Ovary (tissue), 9 donors: ENCODE results near the gene PI4K2A. TPM values are rescaled to one million over a fixed set of nuclear protein-coding genes. Genes with fewer than 3 reads are reported as not detected.
"Not testable (repeated sequence)": the region's sequence is repeated elsewhere in the genome, so short reads cannot be mapped to it uniquely, and the experiment has no call there.

Source experiments
- DNase-seq, 5 donors: peaks; one replicate each; pipeline ENCODE4 v3.0.0-alpha.2; 2019 to 2020
- H3K27ac ChIP-seq, 2 donors: fragments of 200-600 bp; one replicate each; pipeline versions ENCODE4 v1.5.1 to v1.8.0; 2019 to 2022
- H3K27me3 ChIP-seq: fragments of 200-600 bp; one replicate; pipeline ENCODE4 v1.8.0; 2022
- H3K36me3 ChIP-seq: fragments of 200-600 bp; sonication (generic); one replicate; pipeline ENCODE4 v1.5.1; 2019
- H3K4me1 ChIP-seq: one replicate; pipeline ENCODE4 v1.8.1; 2013; ENCODE audit warnings: mild to moderate bottlenecking, moderate library complexity; ENCODE audit not compliant: insufficient read depth
- H3K4me3 ChIP-seq: fragments of 200-600 bp; sonication (generic); one replicate; pipeline ENCODE4 v1.5.1; 2017
- H3K9me3 ChIP-seq, 2 donors: fragments of 200-600 bp in 1 of 2; sonication (generic) in 1 of 2; one replicate each; pipeline versions ENCODE4 v1.5.1 to v1.8.1; 2013 to 2019; ENCODE audit warnings: mild to moderate bottlenecking in 1 of 2, moderate library complexity in 1 of 2
- EP300 ChIP-seq: sonication (generic); formaldehyde crosslinking; IDR thresholded peaks from one replicate; pipeline ENCODE4 v1.6.1; 2017; ENCODE audit warnings: antibody characterized with exemption
- POLR2A ChIP-seq: fragments of 450-650 bp; IDR thresholded peaks from one replicate; pipeline ENCODE4 v1.6.1; 2017; ENCODE audit warnings: antibody characterized with exemption, mild to moderate bottlenecking, moderate library complexity
- WGBS, 3 donors: extraction: QIAGEN DNeasy Blood & Tissue Kit in 1 of 3; methylation state at CpG; one replicate each; pipeline versions ENCODE4 v1.1.5 to v1.1.7; 2013 to 2017; 5-methylcytosine and 5-hydroxymethylcytosine counted together
- intact Hi-C, 4 donors: fragments of 100-400 bp; cut with DNase I; formaldehyde crosslinking; loops; one replicate each; pipeline versions ENCODE4 v1.11.0 to v1.15.1; 2022 to 2023
- polyA plus RNA-seq, 2 donors: library from polyadenylated mRNA; stranded (reverse); fragments of 200-250 nt in 1 of 2; fragments of 350-450 nt in 1 of 2; fragmentation: Illumina TruSeq in 1 of 2; extraction: RNeasy Lipid Tissue Mini Kit (QIAGEN cat#74804) in 1 of 2; gene quantifications; one replicate each; pipeline ENCODE4 v1.2.3, GENCODE V29; 2013 to 2014
- total RNA-seq, 7 donors: library from RNA; depleted of rRNA in 2 of 7; stranded (reverse); fragments of >200 nt in 2 of 7; fragmentation: NEBNext Ultra II Directional in 3 of 7; extraction: Animal tissue kit (Norgen Biotek cat#: 25700) in 3 of 7; gene quantifications; one replicate each; pipeline versions ENCODE4 v1.1.0 to v1.2.4, GENCODE V29; 2016 to 2023
- TF ChIP-seq, protein P1 (sequence below), 3 donors: fragments of 450-650 bp in 2 of 3; fragments of 200-600 bp in 1 of 3; IDR thresholded peaks; one replicate each; pipeline versions ENCODE4 v1.5.1 to v1.8.0; 2016 to 2022; ENCODE audit warnings: antibody characterized with exemption in 3 of 3, mild to moderate bottlenecking in 1 of 3
- donor health status: DM: no; HTN: no; CAD: no; lungs with moderate emphysema.
- donor health status: DM: no; HTN: no; CAD: no.
- donor health status: Bipolar disorder and iron deficiency.
- donor health status: DM: yes; HTN: yes; CAD: no.
- donor health status: DM: no; HTN: no; CAD: no.
- donor health status: DM: yes; HTN: yes; CAD: no.

Gene PI4K2A
- total and polyA plus RNA-seq, 9 donors = 10.8 to 23.8 (median 12.6) TPM

DNA sequence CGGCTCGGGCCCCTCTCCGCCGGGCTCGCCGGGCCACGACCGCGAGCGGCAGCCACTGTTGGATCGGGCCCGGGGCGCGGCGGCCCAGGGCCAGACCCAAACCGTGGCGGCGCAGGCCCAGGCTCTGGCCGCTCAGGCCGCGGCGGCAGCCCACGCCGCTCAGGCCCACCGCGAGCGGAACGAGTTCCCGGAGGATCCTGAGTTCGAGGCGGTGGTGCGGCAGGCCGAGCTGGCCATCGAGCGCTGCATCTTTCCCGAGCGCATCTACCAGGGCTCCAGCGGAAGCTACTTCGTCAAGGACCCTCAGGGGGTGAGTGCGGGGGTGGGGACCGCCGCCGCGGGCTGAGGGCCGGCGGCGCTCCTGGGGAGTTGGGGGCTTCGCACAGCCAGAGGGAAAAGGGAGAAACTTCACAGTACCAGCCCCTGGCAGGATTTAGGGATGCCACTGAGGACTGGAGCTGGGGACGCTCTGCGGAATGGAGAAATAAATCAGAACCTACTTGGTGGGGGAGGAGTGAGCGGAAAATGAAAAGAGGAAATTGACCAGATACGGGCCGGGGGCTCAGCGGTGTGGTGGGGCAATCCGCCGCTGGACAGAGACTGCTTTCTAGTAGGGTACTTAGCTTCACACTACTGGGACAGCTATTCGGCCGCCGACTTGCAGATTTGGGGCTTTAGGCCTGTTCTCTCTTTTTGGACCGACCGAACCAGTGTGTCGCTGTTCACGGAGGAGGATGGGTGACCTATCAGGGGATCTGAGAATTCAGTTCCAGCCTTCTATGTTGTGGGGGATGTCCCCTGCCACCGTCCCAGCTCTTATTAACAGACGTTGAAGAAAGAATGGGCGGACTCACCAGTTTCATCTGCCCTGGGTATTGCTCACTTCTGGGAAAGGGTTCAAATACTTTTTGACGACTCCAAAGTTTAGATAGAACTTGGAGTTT, 669 bp downstream of the PI4K2A start:
- H3K27ac ChIP-seq = peak overlapping the region; percentile 70 to 79
- TF ChIP-seq POLR2A = no peak
- TF ChIP-seq, protein P1, sequence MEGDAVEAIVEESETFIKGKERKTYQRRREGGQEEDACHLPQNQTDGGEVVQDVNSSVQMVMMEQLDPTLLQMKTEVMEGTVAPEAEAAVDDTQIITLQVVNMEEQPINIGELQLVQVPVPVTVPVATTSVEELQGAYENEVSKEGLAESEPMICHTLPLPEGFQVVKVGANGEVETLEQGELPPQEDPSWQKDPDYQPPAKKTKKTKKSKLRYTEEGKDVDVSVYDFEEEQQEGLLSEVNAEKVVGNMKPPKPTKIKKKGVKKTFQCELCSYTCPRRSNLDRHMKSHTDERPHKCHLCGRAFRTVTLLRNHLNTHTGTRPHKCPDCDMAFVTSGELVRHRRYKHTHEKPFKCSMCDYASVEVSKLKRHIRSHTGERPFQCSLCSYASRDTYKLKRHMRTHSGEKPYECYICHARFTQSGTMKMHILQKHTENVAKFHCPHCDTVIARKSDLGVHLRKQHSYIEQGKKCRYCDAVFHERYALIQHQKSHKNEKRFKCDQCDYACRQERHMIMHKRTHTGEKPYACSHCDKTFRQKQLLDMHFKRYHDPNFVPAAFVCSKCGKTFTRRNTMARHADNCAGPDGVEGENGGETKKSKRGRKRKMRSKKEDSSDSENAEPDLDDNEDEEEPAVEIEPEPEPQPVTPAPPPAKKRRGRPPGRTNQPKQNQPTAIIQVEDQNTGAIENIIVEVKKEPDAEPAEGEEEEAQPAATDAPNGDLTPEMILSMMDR (IDR thresholded peaks at IDR 0.05) = no peak
- no peak for TF ChIP-seq EP300
- H3K36me3 ChIP-seq = no peaks in the 10 kb centered on the region
- DNase-seq = peak; percentile 20 to 55 (median 33)
- H3K27me3 ChIP-seq = no peaks in the 10 kb centered on the region
- peak overlapping the region; percentile 70 for H3K4me3 ChIP-seq
- intact Hi-C loops = no loop called here
- WGBS, 3 donors = 0 to 1% (median 0%) methylated on average over 56 to 67 of the region's 67 CpGs
- no peaks in the 10 kb centered on the region for H3K9me3 ChIP-seq
- H3K4me1 ChIP-seq = peaks cover 6% of the 10 kb centered on the region

DNA sequence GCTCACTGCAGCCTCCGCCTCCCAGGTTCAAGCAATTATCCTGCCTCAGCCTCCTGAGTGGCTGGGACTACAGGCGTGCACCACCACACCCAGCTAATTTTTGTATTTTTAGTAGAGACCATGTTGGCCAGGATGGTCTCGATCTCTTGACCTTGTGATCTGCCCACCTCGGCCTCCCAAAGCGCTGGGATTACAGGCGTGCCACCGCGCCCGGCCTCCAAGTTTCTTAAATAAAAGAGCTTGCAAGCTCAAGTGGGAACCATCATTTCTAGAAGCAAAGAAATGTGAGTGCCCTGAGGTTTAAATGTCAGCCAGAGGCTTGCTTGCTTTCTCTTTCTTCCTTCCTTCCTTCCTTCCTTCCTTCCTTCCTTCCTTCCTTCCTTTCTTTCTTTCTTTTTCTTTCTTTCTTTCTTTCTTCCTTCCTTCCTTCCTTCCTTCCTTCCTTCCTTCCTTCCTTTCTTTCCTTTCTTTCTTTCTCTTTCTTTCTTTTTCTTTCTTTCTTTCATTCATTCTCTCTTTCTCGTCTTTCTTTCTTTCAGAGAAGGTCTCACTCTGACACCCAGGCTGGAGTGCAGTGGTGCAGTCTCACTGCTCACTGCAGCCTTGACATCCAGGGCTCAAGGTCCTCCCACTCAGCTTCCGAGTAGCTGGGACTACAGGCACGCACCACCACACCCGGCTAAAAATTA, 2.1 kb downstream of the PI4K2A start:
- H3K4me3 ChIP-seq, H3K27ac ChIP-seq: not testable (repeated sequence)

GRCh38 chr10:97643441-97643985, 3.0 kb downstream of the PI4K2A start:
- intact Hi-C loops = no loop called here
- H3K4me3 ChIP-seq = no peak overlapping the region
- 94 to 96% (median 95%) methylated on average over 4 of the region's 4 CpGs for WGBS, 3 donors
- TF ChIP-seq, protein P1 (IDR thresholded peaks at IDR 0.05) = no peak
- TF ChIP-seq EP300 (no peak), POLR2A (no peak)
- H3K27ac ChIP-seq = no peak overlapping the region
- H3K9me3 ChIP-seq = no peaks in the 10 kb centered on the region
- DNase-seq = no peak
- peaks cover 6% of the 10 kb centered on the region for H3K4me1 ChIP-seq
- no peaks in the 10 kb centered on the region for H3K36me3 ChIP-seq
- H3K27me3 ChIP-seq = no peaks in the 10 kb centered on the region

More for the DNA sequence above, 2.1 kb downstream of the PI4K2A start:
- WGBS, 3 donors = 87 to 93% (median 92%) methylated on average over 13 of the region's 13 CpGs
- intact Hi-C loops, DNase-seq, H3K4me1 ChIP-seq, H3K27me3 ChIP-seq, H3K9me3 ChIP-seq, H3K36me3 ChIP-seq: not testable (repeated sequence)

DNA sequence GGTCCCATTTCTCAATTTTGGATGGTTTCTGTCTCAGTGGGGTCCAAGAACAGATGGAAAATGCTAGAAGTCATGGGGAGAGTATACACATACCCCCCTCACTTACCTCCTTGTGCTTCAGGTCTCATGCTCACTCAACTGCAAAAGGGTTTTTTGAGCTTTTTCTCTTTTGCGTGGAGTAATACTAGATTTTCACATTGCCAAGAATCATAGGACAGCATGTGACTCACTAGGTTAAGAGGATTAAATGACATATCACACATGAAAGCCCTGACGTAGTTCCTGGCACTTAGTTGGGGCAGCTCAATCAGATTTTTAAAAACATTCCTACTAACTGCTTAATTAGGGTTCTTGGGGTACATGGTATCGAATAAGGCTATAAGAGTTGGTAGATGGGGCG, 4.5 kb downstream of the PI4K2A start:
- intact Hi-C loops = no loop called here
- H3K36me3 ChIP-seq = no peaks in the 10 kb centered on the region
- no peak overlapping the region for H3K27ac ChIP-seq
- H3K9me3 ChIP-seq = no peaks in the 10 kb centered on the region
- 93 to 95% (median 94%) methylated on average over 4 of the region's 4 CpGs for WGBS, 3 donors
- H3K4me1 ChIP-seq = peaks cover 7% of the 10 kb centered on the region
- H3K4me3 ChIP-seq = no peak overlapping the region
- no peaks in the 10 kb centered on the region for H3K27me3 ChIP-seq
- TF ChIP-seq POLR2A = no peak
- no peak for TF ChIP-seq EP300
- TF ChIP-seq, protein P1 (IDR thresholded peaks at IDR 0.05) = no peak
- DNase-seq = no peak
